HG02981 (cell line): ENCODE results near the gene NCAPD2.

ENCODE experiments used
- ATAC-seq: cut with Tn5 transposase; IDR thresholded peaks from one replicate; pipeline ENCODE4 v1.9.1; 2021; ENCODE audit warnings: mild to moderate bottlenecking, moderate library complexity; ENCODE audit not compliant: unreplicated experiment

NCAPD2 gene

DNA sequence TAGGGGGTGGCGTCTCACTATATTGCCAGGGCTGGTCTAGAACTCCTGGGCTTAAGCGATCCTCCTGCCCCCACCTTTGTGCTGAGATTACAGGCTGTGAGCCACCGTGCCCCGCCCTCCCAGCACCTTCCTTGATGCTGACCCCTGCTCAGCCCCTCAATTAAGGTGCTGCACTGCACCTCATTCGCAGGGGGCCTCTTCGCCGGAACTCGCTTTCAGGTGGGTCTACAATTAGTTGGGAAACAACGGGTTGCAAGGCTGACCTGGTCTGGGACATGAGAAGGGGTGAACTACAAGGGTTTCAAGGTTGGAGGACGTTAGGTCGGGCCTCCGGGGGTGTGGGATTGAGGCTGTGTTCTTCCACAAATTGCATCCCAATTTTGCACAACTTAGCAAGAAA is 75.4 kb downstream of the NCAPD2 start:
- no peak for ATAC-seq

GRCh38 chr12:6569786-6570185 is 75.9 kb downstream of the NCAPD2 start:
- ATAC-seq: no peak

DNA sequence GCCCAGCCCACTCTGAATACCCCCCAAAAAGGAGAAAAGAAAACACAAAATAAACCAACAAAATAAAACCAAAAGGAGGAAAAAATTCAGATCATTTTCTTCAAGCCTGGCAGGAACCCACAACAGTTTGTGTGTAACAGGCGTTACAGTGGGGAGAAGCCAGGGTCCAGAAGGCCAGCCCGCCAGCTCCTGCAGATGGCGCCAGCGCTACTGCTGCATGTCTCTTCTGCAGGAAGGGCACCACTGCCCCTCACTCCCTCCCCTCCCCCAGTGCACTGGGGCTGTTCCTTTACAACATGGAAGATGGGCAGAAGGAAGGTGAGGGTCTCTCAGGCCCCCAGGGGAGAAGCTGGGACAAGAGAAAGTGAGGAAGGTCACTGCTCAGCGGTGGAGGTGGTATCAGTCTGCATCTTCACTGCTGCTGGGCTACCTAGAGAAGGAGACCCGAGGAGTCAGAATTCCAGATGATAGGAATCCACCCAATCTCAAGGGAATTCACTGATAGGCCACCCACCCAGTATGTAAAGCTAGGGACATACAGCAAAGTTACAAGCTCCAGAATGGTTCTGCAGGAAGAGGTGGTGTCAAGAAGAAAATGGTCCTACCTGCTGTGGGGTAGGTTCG is 76.5 kb downstream of the NCAPD2 start:
- no peak for ATAC-seq

DNA sequence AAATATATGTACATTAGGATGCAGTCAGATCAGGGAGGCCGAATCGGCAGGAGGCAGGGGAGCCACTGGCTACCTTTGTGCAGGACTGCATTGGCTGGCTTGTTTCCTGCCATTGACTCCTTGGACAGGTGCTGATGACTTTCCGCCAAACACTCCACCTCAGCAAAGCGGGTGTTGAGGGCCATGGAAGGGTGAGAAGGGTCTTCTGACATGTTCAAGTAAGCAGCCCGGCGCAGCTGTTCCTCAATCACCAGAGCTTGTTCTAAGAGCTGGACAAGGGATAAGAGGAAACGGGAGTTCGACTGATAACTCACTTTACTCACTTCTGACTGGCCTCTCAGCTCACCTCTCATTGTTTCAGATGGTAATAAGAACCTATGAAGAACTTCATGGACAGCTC is 79.1 kb downstream of the NCAPD2 start:
- ATAC-seq: no peak

GRCh38 chr12:6574576-6575295 is 80.8 kb downstream of the NCAPD2 start:
- no peak for ATAC-seq

- ATAC-seq: no peak
Measured at GRCh38 chr12:6575648-6576047, 81.7 kb downstream of the NCAPD2 start.
